Measurements from ENCODE around the gene MAP2K3. TPM values are rescaled to one million over a fixed set of nuclear protein-coding genes. Genes with fewer than 3 reads are reported as not detected.

MAP2K3 gene
- total and polyA plus RNA-seq, 2 of the 4 experiments (the other 2 are of a cell fraction), result 23.5 to 82.2 TPM

DNA sequence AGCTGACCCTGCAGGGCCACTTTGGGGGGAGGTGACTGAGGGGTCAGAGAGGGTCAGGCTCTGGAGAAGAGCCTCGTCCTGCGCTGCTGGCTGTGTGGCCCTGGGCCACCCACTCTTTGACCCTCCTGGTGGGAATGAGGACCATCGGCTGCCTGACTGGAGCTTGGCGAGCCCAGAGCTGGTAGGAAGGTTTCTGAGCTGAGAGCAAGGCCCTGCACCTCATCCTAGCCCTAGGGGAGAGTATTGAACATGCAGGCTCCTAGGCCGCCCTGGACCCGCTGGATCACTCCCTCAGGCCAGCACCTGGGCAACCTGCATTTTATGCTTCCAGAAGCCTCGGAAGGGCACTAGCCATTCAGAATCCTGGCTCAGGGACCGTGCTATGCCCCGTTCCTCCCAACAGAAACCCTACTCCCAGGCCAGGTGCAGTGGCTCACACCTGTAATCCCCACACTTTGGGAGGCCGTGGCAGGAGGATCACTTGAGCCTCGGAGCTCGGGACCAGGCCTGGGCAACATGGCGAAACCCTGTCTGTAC lies 14.5 kb downstream of the MAP2K3 start:
- in situ Hi-C loops (cut with MboI; ENCODE audit: low sequenced_read_pairs), result no loop called here
- ATAC-seq (ENCODE audit: low read depth) (no peak), DNase-seq (no peak)
- Histone ChIP-seq H3K4me2 (ENCODE audit: low read depth, low read length) (no peak overlapping the region), H4K91ac (ENCODE audit: insufficient read depth, low read depth, low read length) (no peak overlapping the region), H2AK9ac (replicated peaks; ENCODE audit: low read depth, low read length, poor library complexity) (no peak overlapping the region), H3K14ac (replicated peaks; ENCODE audit: low read depth, low read length) (no peak overlapping the region), H3K36me3 (ENCODE audit: control insufficient read depth, insufficient read depth, low read length) (peaks cover 49% of the 10 kb centered on the region), H3K4me1 (ENCODE audit: control insufficient read depth, insufficient read depth, low read length) (peaks cover 13% of the 10 kb centered on the region), H3K56ac (ENCODE audit: extremely low read depth, insufficient read depth, low read length) (no peak overlapping the region), H4K20me1 (ENCODE audit: insufficient read depth, low read length) (peaks cover 80% of the 10 kb centered on the region), H3K27ac (ENCODE audit: insufficient read depth, low read length) (no peak overlapping the region), H2BK120ac (ENCODE audit: low read depth, low read length) (no peak overlapping the region), H2AFZ (replicated peaks; ENCODE audit: low read length, poor library complexity) (no peak overlapping the region), H3K18ac (ENCODE audit: low read depth, low read length) (no peak overlapping the region), H4K5ac (ENCODE audit: low read depth, low read length) (no peak overlapping the region), H3K27me3 (ENCODE audit: control insufficient read depth, insufficient read depth, low read length) (no peaks in the 10 kb centered on the region), H3K9ac (ENCODE audit: low read depth, low read length) (no peak overlapping the region), H3K9me1 (ENCODE audit: insufficient read depth, low read length) (no peaks in the 10 kb centered on the region), H2BK5ac (ENCODE audit: low read depth, low read length, poor library complexity, severe bottlenecking) (no peak overlapping the region), H2AK5ac (ENCODE audit: low read depth, low read length) (no peak overlapping the region), H2BK20ac (ENCODE audit: low read depth, low read length) (no peak overlapping the region), H3K23ac (ENCODE audit: low read depth, low read length) (no peak overlapping the region), H3K9me3 (ENCODE audit: control insufficient read depth, insufficient read depth, low read length) (peaks cover 3% of the 10 kb centered on the region; the same call in 1 of the 2 replicates), H3K79me1 (ENCODE audit: low read depth in 1 of 2, low read length in 2 of 2) (peaks cover 19 to 59% of the 10 kb centered on the region in 2 experiments), H2BK15ac (ENCODE audit: low read depth, low read length) (no peak overlapping the region), H4K8ac (ENCODE audit: low read depth in 2 of 2, low read length in 2 of 2) (no peak overlapping the region), H3K4ac (ENCODE audit: low read depth, low read length) (no peak overlapping the region), H3K4me3 (ENCODE audit: insufficient read depth, low read depth, low read length) (no peak overlapping the region)
- ChIA-PET POLR2A (ENCODE audit: unreplicated experiment) (no interaction called here), CTCF (interaction anchor here (1.1 kb wide), 1 partner anchor 19 kb away, joined by 3 read pairs; no protein-coding TSS in a partner anchor)
- intact Hi-C loops (cut with micrococcal nuclease), result no loop called here
- TF ChIP-seq RFX5 (IDR thresholded peaks at IDR 0.05; ENCODE audit: low read depth, low read length) (no peak), BHLHE40 (IDR thresholded peaks at IDR 0.05; ENCODE audit: low read depth, low read length) (no peak), RAD21 (IDR thresholded peaks at IDR 0.05; ENCODE audit: low read length) (no peak), FOS (IDR thresholded peaks at IDR 0.05; ENCODE audit: low read depth, low read length) (no peak), MXI1 (IDR thresholded peaks at IDR 0.05; ENCODE audit: borderline replicate concordance, low read depth, low read length) (no peak), MAFK (IDR thresholded peaks at IDR 0.05; ENCODE audit: low read depth, low read length) (no peak), CEBPB (IDR thresholded peaks at IDR 0.05; ENCODE audit: low read depth, low read length) (no peak), SMC3 (IDR thresholded peaks at IDR 0.05; ENCODE audit: low read depth, low read length) (no peak), POLR2A (IDR thresholded peaks at IDR 0.05; ENCODE audit: low read depth, low read length) (no peak), CHD1 (IDR thresholded peaks at IDR 0.05; ENCODE audit: low read depth, low read length) (no peak), RCOR1 (IDR thresholded peaks at IDR 0.05; ENCODE audit: insufficient replicate concordance, low read length) (no peak)
- WGBS, 2 experiments (ENCODE audit: extremely low coverage in 2 of 2, insufficient read length in 1 of 2), result 70% methylated on average over 9 of the region's 13 CpGs; no CpG with 5 or more reads in 1 of the 2 experiments
- BruUV-seq (replicated peaks), result no TSS peak
- dilution Hi-C loops (cut with HindIII; ENCODE audit: low sequenced_read_pairs, unreplicated experiment), result no loop called here
